HG02610 (cell line): ENCODE results near the gene SCAF8.
"Not testable (repeated sequence)": the region's sequence is repeated elsewhere in the genome, so short reads cannot be mapped to it uniquely, and the experiment has no call there.

ENCODE experiments used
- ATAC-seq: cut with Tn5 transposase; IDR thresholded peaks from one replicate; pipeline ENCODE4 v1.9.1; 2021; ENCODE audit warnings: mild to moderate bottlenecking, moderate library complexity; ENCODE audit not compliant: unreplicated experiment

SCAF8 gene

GRCh38 chr6:154733626-154734382 is 588 bp downstream of the SCAF8 start:
- ATAC-seq, result peak; percentile 78

GRCh38 chr6:154736618-154737259 is 3.5 kb downstream of the SCAF8 start:
- ATAC-seq, result no peak

GRCh38 chr6:154737424-154737823 is 4.2 kb downstream of the SCAF8 start:
- no peak for ATAC-seq

GRCh38 chr6:154738551-154738961 is 5.3 kb downstream of the SCAF8 start:
- ATAC-seq, result no peak

GRCh38 chr6:154740658-154741057 is 7.4 kb downstream of the SCAF8 start:
- ATAC-seq, result no peak

GRCh38 chr6:154742891-154743290 is 9.7 kb downstream of the SCAF8 start:
- no peak for ATAC-seq

GRCh38 chr6:154744029-154744745 is 11.0 kb downstream of the SCAF8 start:
- ATAC-seq, result not testable (repeated sequence)

- no peak for ATAC-seq
Observed at GRCh38 chr6:154745243-154745642, 12.0 kb downstream of the SCAF8 start.

GRCh38 chr6:154749341-154749740 is 16.1 kb downstream of the SCAF8 start:
- ATAC-seq, result no peak

- no peak for ATAC-seq
Observed at GRCh38 chr6:154751011-154751800, 18.0 kb downstream of the SCAF8 start.

GRCh38 chr6:154752022-154752421 is 18.8 kb downstream of the SCAF8 start:
- ATAC-seq, result no peak

GRCh38 chr6:154754152-154754551 is 20.9 kb downstream of the SCAF8 start:
- no peak for ATAC-seq

- ATAC-seq, result no peak
Observed at GRCh38 chr6:154757352-154758050, 24.3 kb downstream of the SCAF8 start.

- no peak for ATAC-seq
Observed at GRCh38 chr6:154758125-154758524, 24.9 kb downstream of the SCAF8 start.

- no peak for ATAC-seq
Observed at GRCh38 chr6:154763650-154764049, 30.4 kb downstream of the SCAF8 start.

- no peak for ATAC-seq
Observed at GRCh38 chr6:154765273-154765672, 32.1 kb downstream of the SCAF8 start.

- ATAC-seq, result no peak
Observed at GRCh38 chr6:154766288-154766687, 33.1 kb downstream of the SCAF8 start.

- ATAC-seq, result no peak
Observed at GRCh38 chr6:154767003-154767723, 33.9 kb downstream of the SCAF8 start.

GRCh38 chr6:154768280-154768679 is 35.1 kb downstream of the SCAF8 start:
- ATAC-seq, result no peak

- ATAC-seq, result peak; percentile 98
Observed at GRCh38 chr6:154773610-154774089, 40.4 kb downstream of the SCAF8 start.
